HG02759 (cell line): ENCODE data around the gene APBA2.

Experiments used
- ATAC-seq: cut with Tn5 transposase; IDR thresholded peaks from one replicate; pipeline ENCODE4 v1.9.1; 2021; ENCODE audit warnings: mild to moderate bottlenecking, moderate library complexity; ENCODE audit not compliant: unreplicated experiment

Gene APBA2

DNA sequence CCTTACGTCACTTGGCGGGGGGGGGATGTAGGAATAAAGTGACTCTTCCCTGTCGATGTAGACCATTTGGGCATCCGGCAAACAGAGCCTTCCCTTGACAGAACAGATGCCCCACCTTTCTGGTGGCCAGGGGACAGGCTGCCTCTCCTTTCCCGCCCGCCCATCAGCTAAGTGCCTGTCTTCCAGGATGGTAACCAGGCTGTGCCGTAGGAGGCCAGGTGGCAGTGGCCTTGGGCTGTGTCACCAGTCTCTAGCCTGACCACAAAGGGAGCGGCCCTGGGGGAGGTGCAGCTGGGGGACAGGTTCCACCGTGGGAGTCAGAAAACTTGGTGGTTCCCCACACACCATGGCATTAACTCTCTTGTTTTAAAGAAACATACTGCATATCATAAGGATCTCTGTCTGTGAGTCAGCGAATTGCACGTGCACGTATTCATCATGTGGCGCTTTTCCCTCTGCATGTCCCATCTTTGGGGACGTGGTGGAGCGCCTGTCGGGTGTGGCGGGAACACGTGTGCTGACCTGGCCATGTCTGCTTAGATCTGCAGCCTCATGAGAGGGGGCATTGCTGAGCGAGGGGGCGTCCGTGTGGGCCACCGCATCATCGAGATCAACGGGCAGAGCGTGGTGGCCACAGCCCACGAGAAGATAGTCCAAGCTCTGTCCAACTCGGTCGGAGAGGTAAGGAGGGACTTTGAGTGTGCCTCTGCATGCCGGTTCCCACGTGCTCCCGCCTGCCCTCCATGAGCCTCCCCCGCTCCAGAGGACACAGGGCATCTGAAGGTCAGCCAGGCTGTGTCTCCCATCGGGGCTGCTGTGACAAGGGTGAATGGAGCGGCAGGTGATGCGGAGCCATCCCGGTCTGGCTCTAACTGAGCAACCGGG, 227.8 kb downstream of the APBA2 start:
- ATAC-seq: no peak

DNA sequence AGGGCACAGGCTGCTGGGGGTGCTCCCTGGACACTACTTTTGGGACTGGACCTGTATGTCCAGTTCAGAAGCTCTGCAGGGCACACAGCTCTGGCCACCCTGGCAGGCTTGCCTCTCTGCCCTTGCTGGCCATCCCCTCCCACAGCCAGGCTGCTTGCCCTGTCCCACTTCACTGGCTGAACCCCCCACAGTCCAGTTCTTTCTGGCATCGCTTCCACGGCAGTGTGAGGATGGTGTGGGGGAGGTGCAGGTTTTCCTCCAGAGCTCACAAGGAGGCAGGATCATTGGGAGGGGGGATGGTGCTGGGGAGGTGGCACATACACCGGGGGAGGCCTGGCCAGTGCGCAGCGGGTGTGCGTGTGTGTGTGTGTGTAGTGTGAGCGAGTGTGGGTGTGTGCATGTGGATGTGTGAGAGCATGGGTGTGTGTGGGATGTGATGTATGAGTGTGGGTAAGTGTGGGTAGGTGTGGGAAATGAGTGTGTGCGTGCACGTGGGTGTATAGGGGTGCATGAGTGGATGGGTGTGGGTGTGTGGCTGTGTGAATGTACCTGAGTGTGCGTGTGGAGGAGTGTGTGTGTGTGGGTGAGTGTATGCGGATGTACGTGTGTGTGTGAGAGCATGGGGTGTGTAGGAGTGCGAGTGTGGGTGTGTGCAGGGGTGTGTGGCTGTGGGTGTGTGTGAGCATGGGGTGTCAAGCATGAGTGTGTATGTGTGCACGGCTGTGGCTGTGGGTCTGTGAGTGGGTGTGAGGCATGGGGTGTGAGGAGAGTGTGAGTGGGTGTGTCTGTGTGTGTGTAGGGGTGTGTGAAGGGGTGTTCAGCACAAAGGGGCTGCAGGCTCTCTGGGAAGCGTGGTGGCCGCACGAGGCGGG, 228.7 kb downstream of the APBA2 start:
- ATAC-seq: no peak

DNA sequence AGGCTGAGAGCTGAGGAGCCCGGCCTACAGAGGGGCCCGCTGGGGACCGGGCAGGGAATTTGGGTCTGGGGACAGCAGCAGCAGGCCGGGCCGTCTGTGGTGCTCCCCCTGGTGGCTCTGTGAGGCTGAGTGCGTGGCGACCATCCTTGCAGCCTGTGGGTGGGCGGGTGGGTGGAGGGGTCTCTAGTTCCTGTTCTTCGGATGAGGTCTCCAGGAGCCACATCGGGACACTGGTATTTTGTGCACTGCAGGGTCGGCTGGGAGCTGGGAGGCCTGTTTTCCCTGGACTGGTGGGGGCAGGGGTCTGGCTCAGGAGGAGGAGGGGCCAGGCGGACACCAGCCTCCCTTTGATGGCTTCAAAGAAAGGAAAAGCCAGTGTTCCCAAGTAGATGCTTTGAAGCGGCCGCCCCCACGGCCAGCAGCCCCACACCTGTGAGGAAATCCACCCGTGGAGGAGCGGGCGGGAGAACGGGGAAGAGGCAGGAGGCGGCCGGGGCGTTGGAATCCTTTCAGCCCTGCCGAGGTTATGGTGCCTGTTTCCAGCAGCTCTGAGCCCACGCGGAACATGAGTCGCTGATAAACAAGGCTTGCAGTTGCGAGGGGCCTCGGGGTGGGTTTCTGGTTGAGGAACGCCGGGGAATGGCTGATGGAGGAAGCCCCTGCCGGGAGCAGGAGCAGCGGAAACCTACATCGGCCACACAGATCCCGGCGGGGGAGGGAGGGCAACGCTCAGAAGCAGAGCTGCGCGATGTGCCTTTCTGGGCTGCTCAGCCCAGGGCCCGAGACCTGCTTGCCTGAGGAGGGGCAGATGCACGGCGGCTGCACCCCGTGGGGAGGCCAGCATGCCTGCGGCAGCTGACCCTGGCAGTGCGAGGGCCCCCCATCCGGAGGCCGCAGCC, 229.6 kb downstream of the APBA2 start:
- ATAC-seq: no peak

DNA sequence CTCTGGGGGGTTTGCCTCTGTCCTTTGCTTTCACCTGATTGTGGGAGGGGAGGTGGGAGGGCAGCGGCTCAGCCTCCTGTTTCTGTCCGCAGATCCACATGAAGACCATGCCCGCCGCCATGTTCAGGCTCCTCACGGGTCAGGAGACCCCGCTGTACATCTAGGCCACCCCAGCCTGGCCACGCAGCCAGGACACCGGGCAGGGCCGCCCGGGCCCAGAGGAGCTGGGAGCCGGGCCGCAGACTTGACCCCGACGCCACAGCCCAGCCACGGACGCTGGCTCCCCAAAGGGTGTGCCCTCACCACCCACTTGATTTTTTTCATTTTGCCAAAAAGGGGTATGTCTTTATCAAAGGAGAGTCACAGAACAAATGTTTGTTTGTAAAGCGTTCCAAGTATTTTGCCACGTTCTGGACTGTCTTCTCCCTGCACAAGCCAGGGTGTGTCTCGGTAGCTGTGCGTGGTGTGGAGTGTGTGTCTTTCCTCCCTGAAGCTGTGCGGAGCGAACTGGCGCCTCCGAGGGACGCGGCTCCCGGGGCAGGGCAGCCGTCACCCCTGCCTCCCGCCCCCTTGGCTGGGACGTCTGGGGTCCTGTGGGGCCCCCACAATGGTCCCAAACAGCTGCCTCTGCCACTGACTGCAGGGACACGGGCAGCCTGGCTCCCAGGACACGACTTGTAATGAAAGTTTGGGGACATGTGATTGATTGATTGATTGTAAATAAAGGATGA, 231.4 kb downstream of the APBA2 start:
- no peak for ATAC-seq

DNA sequence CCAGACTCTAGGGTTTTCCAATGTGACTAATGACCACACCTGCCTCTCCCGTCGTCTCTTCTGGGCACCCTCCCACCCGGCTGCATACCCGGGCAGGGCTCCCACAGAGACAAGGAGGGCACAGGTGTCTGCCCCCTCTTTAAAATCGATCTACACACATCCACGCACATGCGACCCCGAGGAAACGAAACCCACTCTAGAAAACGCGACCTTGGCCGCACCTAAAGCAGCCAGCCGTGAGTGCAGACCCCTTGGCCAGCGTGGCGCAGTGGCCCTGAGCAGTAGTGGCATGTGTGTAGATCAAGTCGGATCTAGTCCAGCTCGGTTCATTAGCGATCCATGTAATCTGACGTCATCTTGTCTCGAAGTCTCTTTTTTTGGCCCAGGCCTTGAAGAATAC, 232.0 kb downstream of the APBA2 start:
- no peak for ATAC-seq

DNA sequence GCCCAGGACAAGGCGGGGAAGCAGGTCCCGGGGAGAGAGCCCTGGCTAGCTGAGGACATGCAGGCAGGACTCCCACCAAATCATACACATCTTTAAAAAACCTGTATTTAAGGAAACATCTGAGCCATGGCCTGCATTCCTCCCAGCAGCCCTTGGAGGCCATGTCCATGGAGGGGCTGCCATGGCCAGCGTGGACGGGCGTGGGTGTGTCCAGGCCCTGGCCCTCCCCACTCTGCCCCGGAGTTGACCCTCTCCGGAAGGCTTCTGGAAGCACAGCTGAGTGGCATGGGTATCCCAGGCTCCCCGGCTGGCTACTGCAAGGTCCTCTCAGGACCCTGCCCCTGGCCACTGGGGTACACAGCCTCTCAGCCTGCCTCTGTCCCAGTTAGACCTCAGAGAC, 234.1 kb downstream of the APBA2 start:
- ATAC-seq: no peak

DNA sequence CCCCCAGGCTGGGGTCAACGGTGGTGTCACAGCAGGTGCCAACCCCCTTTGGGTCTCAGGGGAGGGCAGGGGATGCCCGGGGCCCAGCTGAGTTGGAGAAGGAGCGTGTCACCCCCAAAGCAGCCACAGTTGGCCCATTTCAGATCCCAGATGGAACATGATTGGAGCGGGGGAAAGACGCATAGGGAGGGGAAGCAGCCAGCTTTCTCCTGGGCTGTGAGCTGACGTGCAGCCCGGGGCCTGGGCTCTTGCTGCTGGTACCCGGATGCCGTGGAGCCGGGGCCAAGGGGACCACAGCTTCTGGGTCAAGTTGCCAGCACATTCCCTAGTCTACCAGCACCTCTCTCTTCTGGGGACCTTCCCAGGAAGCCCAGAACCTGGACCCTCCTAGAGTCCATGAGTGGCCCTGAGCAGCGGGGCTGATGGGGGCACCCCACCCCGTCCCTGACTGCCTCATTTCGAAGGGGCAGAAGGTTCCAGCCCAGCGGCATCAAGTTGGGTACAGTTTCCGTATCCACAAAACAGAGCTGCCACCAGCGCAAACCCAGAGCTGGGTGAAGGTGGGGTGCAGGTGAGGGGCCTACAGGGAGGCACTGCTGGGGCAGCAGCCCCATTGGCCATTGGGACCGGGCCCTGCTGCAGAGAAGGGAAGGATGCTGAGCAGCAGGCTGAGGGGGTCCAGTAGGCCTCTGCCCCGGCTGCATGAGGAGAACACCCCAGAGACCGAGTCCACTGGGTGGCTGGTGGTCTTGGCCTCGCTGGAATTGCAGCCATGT, 235.0 kb downstream of the APBA2 start:
- ATAC-seq: no peak

DNA sequence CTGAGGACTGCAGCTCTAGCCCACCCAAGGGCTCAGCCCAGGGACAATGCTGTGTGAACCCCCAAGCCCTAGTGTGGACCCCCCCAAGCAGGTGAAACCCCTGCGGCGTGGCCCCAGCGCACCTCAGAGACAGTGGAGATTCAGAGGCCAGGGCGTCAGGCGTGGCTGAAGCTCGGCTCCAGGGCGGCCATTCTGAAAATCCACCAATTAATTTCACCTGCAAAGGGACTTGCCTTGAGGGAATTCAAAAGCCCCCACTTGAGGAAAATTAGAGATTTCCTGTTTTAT, 235.5 kb downstream of the APBA2 start:
- no peak for ATAC-seq

DNA sequence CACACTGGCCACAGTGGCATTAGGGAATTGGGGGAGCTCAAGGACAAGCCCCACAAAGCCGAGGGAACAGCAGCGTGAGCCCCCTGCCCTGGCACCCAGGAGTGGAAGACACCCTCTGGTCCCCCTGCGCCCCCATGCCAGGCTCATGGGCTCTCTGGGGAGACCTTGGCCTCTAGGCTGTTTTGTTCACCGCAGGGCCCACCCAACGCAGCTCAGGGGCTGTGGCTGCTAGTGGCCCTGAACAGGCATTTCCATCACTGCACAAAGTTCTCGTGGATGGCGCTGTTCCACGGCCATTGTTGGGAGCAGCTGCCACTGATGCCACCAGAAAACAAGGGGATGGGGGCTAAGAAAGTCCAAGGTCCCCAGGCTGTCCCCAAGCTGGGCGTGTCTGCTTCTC, 236.1 kb downstream of the APBA2 start:
- ATAC-seq: no peak

DNA sequence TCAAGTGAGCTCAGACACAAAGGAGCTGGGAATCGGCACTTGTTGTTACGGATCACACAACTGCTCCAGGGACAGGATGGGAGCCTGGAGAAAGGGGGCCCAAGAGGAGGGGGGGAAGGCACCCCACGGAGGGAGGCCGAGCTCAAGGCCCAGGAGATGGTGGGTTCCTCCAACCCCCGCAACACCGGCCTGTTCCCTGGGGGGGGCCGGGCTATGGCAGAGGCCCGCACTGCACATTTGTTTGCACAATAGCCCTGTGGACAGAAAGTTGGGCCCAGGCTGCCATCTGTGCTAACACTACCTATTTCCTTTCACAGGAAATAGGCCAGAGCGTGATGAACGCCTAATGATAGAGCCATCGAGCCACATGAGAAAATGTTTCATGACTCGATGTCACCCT, 236.7 kb downstream of the APBA2 start:
- no peak for ATAC-seq

DNA sequence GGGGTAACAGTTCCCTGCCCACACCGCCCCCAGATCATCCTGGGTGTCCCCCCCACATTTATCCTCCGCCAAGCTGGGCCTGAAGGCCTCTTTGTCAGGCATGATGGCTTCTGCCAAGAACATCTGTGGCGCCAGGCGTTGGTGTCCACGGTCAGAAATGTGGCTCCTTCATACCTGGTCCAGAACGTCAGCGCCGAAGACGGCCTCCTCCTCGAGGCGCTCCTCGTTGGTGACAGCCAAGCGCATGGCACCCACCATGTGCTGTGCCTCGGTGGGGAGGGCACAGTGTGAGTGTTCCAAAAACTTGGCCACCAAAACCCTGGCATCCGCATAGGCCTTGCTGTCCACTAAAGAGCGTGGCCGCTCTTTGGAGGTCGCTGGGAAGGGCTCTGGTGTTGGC, 237.4 kb downstream of the APBA2 start:
- ATAC-seq: no peak

DNA sequence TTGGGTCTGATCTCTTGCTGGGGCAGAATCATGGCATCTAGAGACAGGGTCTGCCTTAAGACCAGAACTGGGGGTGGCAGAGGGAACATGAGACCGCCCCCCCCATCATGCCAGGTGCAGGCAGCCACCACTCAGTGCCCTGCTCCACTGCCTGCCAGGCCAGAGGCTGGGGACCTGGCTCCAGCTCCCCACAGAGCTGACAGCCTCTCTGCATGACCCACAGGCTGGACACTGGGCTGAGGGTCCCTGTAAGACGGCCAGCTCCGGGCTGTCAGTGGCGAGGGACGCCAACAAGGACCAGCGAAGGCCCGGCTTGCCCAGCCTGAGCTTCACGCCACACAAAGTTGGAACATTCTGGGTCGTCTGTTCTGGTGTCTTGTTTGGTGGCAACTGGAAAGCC, 238.2 kb downstream of the APBA2 start:
- no peak for ATAC-seq

DNA sequence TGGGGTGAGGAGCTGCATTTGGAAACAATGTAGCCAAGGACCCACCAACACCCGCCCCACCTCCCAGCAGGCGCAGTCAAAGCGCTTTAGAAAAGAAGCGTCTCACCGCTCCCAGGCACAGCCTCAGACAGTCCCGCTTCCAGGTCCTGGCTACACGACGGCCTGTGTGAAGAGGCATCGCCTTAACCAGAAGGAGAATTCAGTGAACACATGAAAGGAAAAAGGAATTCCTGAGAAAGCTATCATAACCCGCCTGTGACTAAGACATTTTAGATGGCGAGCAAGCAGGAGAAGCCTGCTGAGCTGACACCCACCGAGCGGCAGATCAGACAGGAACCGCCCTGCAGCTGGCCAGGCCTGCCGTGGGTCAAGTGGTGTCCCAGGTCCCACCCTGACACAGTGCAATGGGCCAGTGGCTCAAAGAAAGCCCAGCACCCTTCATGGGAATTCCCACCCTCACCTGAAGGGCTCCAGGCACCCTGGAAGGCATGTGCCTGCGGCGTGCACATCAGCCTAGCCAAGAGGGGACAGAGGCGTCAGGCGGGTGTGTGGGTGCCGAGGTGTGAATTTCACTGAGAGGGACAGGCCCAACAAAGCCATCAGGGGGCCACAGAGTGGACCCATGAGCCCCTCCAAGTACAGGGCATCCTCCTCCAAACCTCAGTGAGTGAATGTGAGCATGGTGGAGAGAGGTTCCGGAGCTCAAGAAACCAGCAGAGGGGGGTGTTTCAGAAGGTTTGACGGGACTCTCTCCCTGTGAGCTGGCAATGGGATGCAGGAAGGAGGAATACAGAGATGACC, 239.0 kb downstream of the APBA2 start:
- no peak for ATAC-seq

DNA sequence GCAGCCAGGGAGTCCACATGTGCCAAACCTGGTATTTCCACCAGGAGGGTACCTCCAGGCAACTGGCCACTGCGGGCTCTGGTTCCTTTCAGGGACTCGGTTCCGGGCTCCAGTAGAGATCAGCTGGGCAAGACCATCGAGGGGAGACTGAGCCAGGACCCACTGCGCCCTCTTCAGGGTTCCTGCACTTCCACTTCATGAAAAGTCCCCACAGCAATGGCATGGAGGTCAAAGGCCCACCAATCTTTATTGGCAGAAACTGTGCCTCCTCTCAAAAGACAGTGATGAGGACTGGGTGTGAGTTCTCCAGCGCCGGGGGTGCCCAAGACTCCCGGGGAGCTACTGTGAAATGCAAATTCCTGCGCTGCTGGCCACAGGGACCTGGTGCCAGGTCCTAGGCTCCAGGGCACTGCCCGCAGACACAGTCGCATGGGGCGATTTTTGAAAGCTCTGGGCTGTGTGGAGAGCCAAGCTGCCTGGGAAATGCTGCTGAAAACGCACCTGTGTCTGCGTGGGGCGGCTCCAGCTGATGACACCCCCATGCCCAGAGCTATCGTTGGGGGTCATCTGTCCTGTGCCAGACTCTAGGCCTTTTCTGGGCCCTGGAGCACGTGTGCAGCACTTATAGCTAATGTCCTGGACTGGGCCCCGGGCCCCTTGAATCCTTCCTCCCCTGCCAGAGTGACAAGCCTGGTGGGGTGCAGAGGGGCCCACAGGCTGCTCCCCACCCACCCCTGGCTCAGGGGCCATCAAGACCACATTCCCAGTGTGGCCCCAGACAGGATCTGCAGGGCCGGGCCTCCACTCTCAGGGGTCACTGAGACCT, 239.8 kb downstream of the APBA2 start:
- no peak for ATAC-seq

DNA sequence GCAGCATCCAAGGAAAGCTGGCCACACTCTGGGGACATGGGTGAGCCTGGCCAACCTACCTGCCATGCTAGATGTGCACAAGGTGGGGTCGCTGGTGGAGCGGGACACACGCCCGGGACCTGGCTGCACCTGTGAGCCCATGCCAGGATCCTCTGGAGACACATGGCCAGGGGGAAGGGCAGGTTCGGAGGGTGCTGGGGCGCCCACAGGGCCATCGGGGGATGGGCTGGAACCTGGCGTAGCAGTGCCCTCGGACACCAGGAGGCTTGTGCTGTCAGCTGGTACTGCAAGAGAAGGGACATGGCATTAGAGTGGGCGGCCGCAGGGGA, 240.4 kb downstream of the APBA2 start:
- no peak for ATAC-seq

DNA sequence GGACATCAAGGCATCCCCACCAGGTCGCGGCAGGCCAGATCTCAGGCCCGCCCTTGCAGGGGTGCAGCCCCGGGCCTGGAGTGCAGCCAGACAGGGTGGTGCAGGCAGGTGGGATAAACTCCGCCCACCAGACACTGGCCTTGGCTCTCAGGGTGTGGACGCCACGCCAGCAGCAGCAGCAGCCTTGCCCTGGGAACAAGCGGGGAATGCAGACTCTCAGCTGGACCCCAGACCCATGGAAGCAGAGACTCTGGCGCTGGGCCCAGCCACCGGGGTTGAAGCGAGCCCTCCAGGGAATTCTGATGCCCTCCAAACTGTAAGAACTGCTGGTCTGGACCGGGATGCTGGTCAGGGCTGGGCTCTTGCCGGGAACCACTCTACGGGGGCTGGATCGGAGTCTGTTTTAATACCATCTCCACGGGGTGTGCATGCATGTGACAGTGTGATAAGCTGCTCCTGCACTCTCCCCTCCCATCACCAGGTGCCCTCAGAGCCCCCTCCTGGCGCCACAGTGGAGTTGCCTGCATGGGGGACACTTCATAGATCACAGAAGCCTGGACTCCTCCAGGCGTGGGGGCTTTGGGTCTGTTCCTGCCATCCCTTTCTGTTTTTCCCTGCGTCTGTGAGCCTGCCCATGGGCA, 241.2 kb downstream of the APBA2 start:
- ATAC-seq: no peak

DNA sequence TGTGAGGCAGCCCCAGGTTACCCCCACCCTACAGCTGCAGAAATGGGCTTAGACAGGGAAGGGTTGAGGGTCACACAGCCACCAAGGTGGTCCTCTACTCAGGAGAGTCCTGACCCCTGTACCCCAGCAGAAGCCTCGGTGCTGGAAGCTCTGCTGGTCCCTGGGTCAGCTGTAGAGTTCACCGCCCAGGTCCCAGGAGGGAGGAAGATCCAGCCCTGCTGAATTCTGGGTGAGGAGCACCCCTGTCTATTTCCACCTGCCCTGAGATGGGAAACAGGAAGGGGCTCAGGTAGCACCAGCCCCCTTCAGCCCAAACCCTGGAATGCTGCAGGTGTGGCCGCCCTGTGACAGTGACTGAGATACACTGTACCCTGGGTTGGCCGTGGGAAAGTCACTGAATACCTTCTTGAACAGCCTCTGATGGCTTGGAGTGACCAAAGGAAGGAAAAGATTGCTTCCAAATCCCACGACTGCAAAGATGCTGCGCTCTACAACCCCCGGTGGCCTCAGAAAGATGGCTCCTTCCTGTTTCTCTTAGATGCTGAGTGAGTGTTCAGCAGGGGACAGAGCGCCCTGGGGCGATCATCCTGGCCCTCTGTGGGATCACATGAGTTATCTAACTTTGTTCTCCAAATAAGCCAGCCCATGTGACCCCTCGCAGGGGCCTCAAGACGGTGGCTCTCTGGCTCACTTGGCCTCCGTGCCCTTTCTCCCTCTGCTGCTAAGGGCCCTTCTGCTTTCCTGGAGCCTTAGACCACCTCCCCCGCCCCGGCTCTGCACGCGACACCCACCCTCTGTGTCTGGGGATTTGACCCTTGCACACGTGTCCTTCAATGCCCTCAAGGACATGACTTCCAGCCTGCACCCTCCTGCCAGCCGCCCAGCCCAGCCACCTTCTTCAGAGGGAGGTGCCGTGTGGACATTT, 242.0 kb downstream of the APBA2 start:
- ATAC-seq: no peak
